Kidney (tissue), 14 donors: ENCODE results near the gene COL16A1. TPM values are rescaled to one million over a fixed set of nuclear protein-coding genes. Genes with fewer than 3 reads are reported as not detected.

Experiments
- DNase-seq, 5 donors: peaks; one replicate each; pipeline ENCODE4 v3.0.0-alpha.2; 2013 to 2020
- FAIRE-seq: peaks from 2 replicates; lab custom pipeline; 2012; peaks lifted over from hg19 to GRCh38; lab: Jason Lieb, UNC
- H3K27ac ChIP-seq, 2 donors: one replicate each; pipeline ENCODE4 v1.7.0; 2013; ENCODE audit warnings: low read depth in 2 of 2, low read length in 2 of 2, inconsistent platforms in 1 of 2
- H3K27me3 ChIP-seq: one replicate; pipeline ENCODE4 v1.7.1; 2013; ENCODE audit warnings: low read length, inconsistent platforms; ENCODE audit not compliant: control insufficient read depth, insufficient read depth
- H3K36me3 ChIP-seq, 3 donors: one replicate each; pipeline versions ENCODE4 v1.7.0 to v1.7.1; 2013; ENCODE audit warnings: low read length in 3 of 3, control low read depth in 1 of 3, inconsistent platforms in 1 of 3; ENCODE audit not compliant: insufficient read depth in 3 of 3, control insufficient read depth in 2 of 3
- H3K4me1 ChIP-seq, 3 donors: one replicate each; pipeline versions ENCODE4 v1.7.0 to v1.7.1; 2013; ENCODE audit warnings: low read length in 3 of 3, inconsistent platforms in 1 of 3, low read depth in 1 of 3; ENCODE audit not compliant: control insufficient read depth in 2 of 3, insufficient read depth in 2 of 3
- H3K4me3 ChIP-seq, 3 donors: one replicate each; pipeline versions ENCODE4 v1.7.0 to v1.8.1; 2013; ENCODE audit warnings: low read length in 3 of 3, control low read depth in 1 of 3, inconsistent platforms in 1 of 3
- H3K9ac ChIP-seq, 3 donors: one replicate each; pipeline versions ENCODE4 v1.7.0 to v1.7.1; 2013; ENCODE audit warnings: low read length in 3 of 3, control low read depth in 1 of 3, inconsistent platforms in 1 of 3
- H3K9me3 ChIP-seq, 3 donors: one replicate each; pipeline versions ENCODE4 v1.7.0 to v1.7.1; 2013; ENCODE audit warnings: low read length in 3 of 3, control low read depth in 1 of 3, inconsistent platforms in 1 of 3; ENCODE audit not compliant: control insufficient read depth in 2 of 3, insufficient read depth in 1 of 3
- CTCF ChIP-seq: IDR thresholded peaks from 3 replicates; pipeline ENCODE4 v1.5.1; 2012; ENCODE audit warnings: mild to moderate bottlenecking, moderate library complexity, borderline replicate concordance; ENCODE audit not compliant: insufficient read depth; ENCODE audit errors: extremely low read depth
- intact Hi-C: fragments of 100-400 bp; cut with DNase I; formaldehyde crosslinking; loops from one replicate; pipeline ENCODE4 v1.11.1; 2022
- polyA plus RNA-seq: library from polyadenylated mRNA; stranded (reverse); fragments of 350-450 nt; fragmentation: Illumina TruSeq; extraction: RNeasy Lipid Tissue Mini Kit (QIAGEN cat#74804); gene quantifications from one replicate; pipeline ENCODE4 v1.2.3, GENCODE V29; 2014; ENCODE audit warnings: low read depth, low replicate concordance; ENCODE audit not compliant: insufficient read depth
- total RNA-seq: library from RNA; stranded (reverse); fragmentation: NEBNext Ultra II Directional; extraction: Animal tissue kit (Norgen Biotek cat#: 25700); gene quantifications from one replicate; pipeline ENCODE4 v1.2.1, GENCODE V29; 2021
- donor health status: control.
- donor health status: control.
- donor health status: control.
- donor health status: control.
- donor health status: control.
- donor health status: DM: yes; HTN: yes; CAD: no.
- donor health status: Normal renal cell carcinoma (clear cell type).

Gene COL16A1
- total and polyA plus RNA-seq, 2 donors from 2014 or later, result 9.2 to 29.0 TPM

DNA sequence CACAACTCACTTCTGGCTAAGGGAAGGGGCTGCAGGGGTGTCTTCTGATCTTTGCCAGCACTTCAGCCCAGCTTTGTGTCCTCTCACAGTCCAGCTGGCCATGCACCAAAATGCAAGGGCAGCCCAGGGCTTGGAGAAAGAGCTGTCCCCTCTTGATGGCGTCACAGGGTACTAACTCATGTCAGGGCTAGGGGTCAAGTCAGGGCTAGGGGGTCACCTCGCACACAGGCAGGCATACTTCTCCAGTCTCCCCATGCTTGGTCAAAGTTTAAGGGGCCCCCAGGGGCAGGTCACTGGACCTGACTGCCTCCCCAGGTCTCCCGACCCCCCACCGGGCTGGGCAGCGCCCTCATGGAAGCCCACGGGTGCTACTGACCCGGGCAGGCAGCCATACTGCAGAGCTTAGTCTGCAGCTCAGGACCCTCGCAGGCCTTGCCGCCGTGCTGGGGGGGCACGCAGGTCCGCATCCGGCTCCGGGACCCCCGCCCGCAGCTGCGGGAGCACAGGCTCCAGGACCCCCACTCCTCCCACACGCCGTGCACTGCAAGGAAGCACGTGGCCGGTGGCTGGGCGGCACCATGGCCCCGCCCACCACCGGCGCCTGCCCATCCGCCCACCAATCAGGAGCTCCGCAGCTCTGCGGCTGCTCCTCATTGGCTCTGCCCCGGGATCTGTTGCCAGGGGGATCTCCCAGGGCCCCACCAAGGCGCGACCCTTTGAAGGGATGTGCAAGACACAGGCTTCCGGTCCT is 38.8 kb upstream of the COL16A1 start:
- no peaks in the 10 kb centered on the region for H3K9me3 ChIP-seq
- no peak overlapping the region for H3K27ac ChIP-seq
- DNase-seq (no peak), FAIRE-seq (no peak)
- H3K27me3 ChIP-seq, result no peaks in the 10 kb centered on the region
- H3K4me3 ChIP-seq, result no peak overlapping the region
- intact Hi-C loops, result no loop called here
- no peak for TF ChIP-seq CTCF
- peaks cover 0 to 5% (median 0%) of the 10 kb centered on the region in 3 donors for H3K4me1 ChIP-seq
- no peaks in the 10 kb centered on the region for H3K36me3 ChIP-seq
- H3K9ac ChIP-seq, result no peak overlapping the region

DNA sequence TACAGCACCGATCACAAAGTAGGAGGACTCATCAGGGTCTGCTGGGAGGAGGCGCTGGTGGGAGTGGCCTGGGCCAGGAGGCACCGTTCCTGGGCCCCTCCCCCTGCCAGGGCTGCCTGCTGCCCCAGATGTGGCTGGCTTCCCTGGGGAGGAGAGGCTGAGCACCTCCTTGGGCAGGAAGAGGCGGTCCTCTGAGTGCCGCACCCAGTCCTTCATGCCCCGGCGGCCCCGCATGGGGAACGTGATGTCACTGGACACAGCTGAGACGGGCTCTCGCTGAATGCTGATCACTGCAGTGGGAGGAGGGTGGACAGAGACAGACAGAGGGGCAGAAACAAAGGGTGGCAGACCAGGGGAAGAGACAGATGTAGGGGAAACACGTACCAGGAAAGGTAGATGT is 35.5 kb upstream of the COL16A1 start:
- FAIRE-seq (no peak), DNase-seq (peak in 2 of 5 donors; percentile 21)
- Histone ChIP-seq H3K27ac (no peak overlapping the region), H3K9me3 (no peaks in the 10 kb centered on the region), H3K4me3 (no peak overlapping the region), H3K9ac (no peak overlapping the region), H3K4me1 (no peaks in the 10 kb centered on the region), H3K27me3 (no peaks in the 10 kb centered on the region), H3K36me3 (no peaks in the 10 kb centered on the region)
- intact Hi-C loops, result no loop called here
- no peak for TF ChIP-seq CTCF

DNA sequence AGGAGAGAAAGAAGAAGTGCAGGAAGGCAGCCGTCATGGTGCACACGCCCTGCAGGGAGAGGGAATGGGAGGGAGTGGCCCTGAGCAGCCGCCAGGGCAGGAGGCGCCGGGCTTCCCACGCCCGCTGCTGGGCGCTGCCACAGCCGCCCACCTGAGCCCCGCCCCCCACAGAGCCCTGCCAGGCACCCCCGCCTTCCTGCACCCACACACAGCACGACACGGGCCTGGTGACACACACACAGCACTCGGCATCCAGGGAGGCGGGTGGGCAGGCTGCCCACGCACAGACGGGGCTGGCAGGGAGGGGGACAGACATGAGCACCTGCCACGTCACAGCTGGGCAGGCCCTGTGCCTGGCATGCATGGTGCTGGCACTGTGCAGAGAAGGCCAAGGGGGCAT is 32.9 kb upstream of the COL16A1 start:
- FAIRE-seq (no peak), DNase-seq (peak in 1 of 5 donors; percentile 91)
- Histone ChIP-seq H3K36me3 (no peaks in the 10 kb centered on the region), H3K4me1 (no peaks in the 10 kb centered on the region), H3K9me3 (no peaks in the 10 kb centered on the region), H3K4me3 (no peak overlapping the region), H3K9ac (no peak overlapping the region), H3K27me3 (no peaks in the 10 kb centered on the region), H3K27ac (no peak overlapping the region)
- no peak for TF ChIP-seq CTCF
- intact Hi-C loops, result no loop called here
